HEK293 (cell line): ENCODE data around the gene ESPNL.

ENCODE experiments used
- FEZF1 ChIP-seq: fragments of 450-650 bp; formaldehyde crosslinking; IDR thresholded peaks from 2 replicates; pipeline ENCODE4 v1.5.1; 2016; ENCODE audit warnings: missing biosample characterization, missing genetic modification characterization
- GLIS1 ChIP-seq: fragments of 450-650 bp; formaldehyde crosslinking; IDR thresholded peaks from 2 replicates; pipeline ENCODE4 v1.5.1; 2016; ENCODE audit warnings: missing biosample characterization, missing genetic modification characterization
- HOXD13 ChIP-seq: sonication (generic); formaldehyde crosslinking; IDR thresholded peaks from 2 replicates; pipeline ENCODE4 v1.8.0; 2022; ENCODE audit warnings: missing genetic modification reagents, borderline replicate concordance
- IKZF3 ChIP-seq: fragments of 450-650 bp; IDR thresholded peaks from 2 replicates; pipeline ENCODE4 v1.5.0; 2018; ENCODE audit warnings: missing biosample characterization, mild to moderate bottlenecking, missing genetic modification characterization, moderate library complexity
- MYNN ChIP-seq: fragments of 450-650 bp; formaldehyde crosslinking; IDR thresholded peaks from 2 replicates; pipeline ENCODE4 v1.5.1; 2016; ENCODE audit warnings: missing biosample characterization, missing genetic modification characterization, borderline replicate concordance
- SP2 ChIP-seq: fragments of 450-650 bp; formaldehyde crosslinking; IDR thresholded peaks from 2 replicates; pipeline ENCODE4 v1.5.1; 2016; ENCODE audit warnings: missing biosample characterization, missing genetic modification characterization
- ZBTB20 ChIP-seq: fragments of 450-650 bp; formaldehyde crosslinking; IDR thresholded peaks from 2 replicates; pipeline ENCODE4 v1.5.1; 2016; ENCODE audit warnings: missing biosample characterization, missing genetic modification characterization
- ZNF174 ChIP-seq: fragments of 450-650 bp; formaldehyde crosslinking; IDR thresholded peaks from 2 replicates; pipeline ENCODE4 v1.5.0; 2017; ENCODE audit warnings: missing biosample characterization, mild to moderate bottlenecking, missing genetic modification characterization
- ZNF175 ChIP-seq: fragments of 450-650 bp; formaldehyde crosslinking; IDR thresholded peaks from 2 replicates; pipeline ENCODE4 v1.5.1; 2016; ENCODE audit warnings: missing biosample characterization, missing genetic modification characterization
- ZNF184 ChIP-seq: fragments of 450-650 bp; IDR thresholded peaks from 2 replicates; pipeline ENCODE4 v1.5.1; 2018; ENCODE audit warnings: missing biosample characterization, mild to moderate bottlenecking, missing genetic modification characterization
- ZNF214 ChIP-seq: fragments of 450-650 bp; formaldehyde crosslinking; IDR thresholded peaks from 2 replicates; pipeline ENCODE4 v1.5.1; 2017; ENCODE audit warnings: missing biosample characterization, mild to moderate bottlenecking, missing genetic modification characterization, borderline replicate concordance
- ZNF302 ChIP-seq: fragments of 450-650 bp; formaldehyde crosslinking; IDR thresholded peaks from 2 replicates; pipeline ENCODE4 v1.5.1; 2016; ENCODE audit warnings: missing biosample characterization, missing genetic modification characterization, low read depth
- ZNF311 ChIP-seq: fragments of 450-650 bp; formaldehyde crosslinking; IDR thresholded peaks from 2 replicates; pipeline ENCODE4 v1.5.1; 2017; ENCODE audit warnings: missing biosample characterization, missing genetic modification characterization, borderline replicate concordance
- ZNF423 ChIP-seq: fragments of 450-650 bp; formaldehyde crosslinking; IDR thresholded peaks from 2 replicates; pipeline ENCODE4 v1.5.1; 2016; ENCODE audit warnings: missing biosample characterization, missing genetic modification characterization
- ZNF501 ChIP-seq: fragments of 450-650 bp; formaldehyde crosslinking; IDR thresholded peaks from 2 replicates; pipeline ENCODE4 v1.5.1; 2016; ENCODE audit warnings: missing biosample characterization, missing genetic modification characterization
- ZNF558 ChIP-seq: fragments of 450-650 bp; formaldehyde crosslinking; IDR thresholded peaks from 2 replicates; pipeline ENCODE4 v1.5.1; 2016; ENCODE audit warnings: missing biosample characterization, missing genetic modification characterization
- ZNF623 ChIP-seq: fragments of 450-650 bp; formaldehyde crosslinking; IDR thresholded peaks from 2 replicates; pipeline ENCODE4 v1.5.1; 2016; ENCODE audit warnings: missing biosample characterization, missing genetic modification characterization
- TF ChIP-seq, protein P1 (sequence below): fragments of 450-650 bp; formaldehyde crosslinking; conservative IDR thresholded peaks from 2 replicates; pipeline ENCODE4 v1.5.1; 2016; ENCODE audit warnings: low read depth, missing biosample characterization, missing genetic modification characterization
- TF ChIP-seq, protein P2 (sequence below): fragments of 450-650 bp; formaldehyde crosslinking; IDR thresholded peaks from 2 replicates; pipeline ENCODE4 v1.5.1; 2016; ENCODE audit warnings: missing biosample characterization, missing genetic modification characterization, borderline replicate concordance
- TF ChIP-seq, protein P3 (sequence below): fragments of 450-650 bp; formaldehyde crosslinking; IDR thresholded peaks from 2 replicates; pipeline ENCODE4 v1.5.1; 2017; ENCODE audit warnings: missing biosample characterization, missing genetic modification characterization
- TF ChIP-seq, protein P4 (sequence below): fragments of 450-650 bp; formaldehyde crosslinking; IDR thresholded peaks from 2 replicates; pipeline ENCODE4 v1.5.1; 2016; ENCODE audit warnings: missing biosample characterization, missing genetic modification characterization
- TF ChIP-seq, protein P5 (sequence below): fragments of 450-650 bp; formaldehyde crosslinking; IDR thresholded peaks from 2 replicates; pipeline ENCODE4 v1.5.1; 2016; ENCODE audit warnings: missing biosample characterization, missing genetic modification characterization
- TF ChIP-seq, protein P6 (sequence below): fragments of 450-650 bp; formaldehyde crosslinking; optimal IDR thresholded peaks from 2 replicates; pipeline ENCODE3; 2016; ENCODE audit warnings: missing biosample characterization, mild to moderate bottlenecking, missing genetic modification characterization
- TF ChIP-seq, protein P7 (sequence below): fragments of 450-650 bp; formaldehyde crosslinking; IDR thresholded peaks from 2 replicates; pipeline ENCODE4 v1.5.0; 2017; ENCODE audit warnings: missing biosample characterization, missing genetic modification characterization, borderline replicate concordance

Gene ESPNL

DNA sequence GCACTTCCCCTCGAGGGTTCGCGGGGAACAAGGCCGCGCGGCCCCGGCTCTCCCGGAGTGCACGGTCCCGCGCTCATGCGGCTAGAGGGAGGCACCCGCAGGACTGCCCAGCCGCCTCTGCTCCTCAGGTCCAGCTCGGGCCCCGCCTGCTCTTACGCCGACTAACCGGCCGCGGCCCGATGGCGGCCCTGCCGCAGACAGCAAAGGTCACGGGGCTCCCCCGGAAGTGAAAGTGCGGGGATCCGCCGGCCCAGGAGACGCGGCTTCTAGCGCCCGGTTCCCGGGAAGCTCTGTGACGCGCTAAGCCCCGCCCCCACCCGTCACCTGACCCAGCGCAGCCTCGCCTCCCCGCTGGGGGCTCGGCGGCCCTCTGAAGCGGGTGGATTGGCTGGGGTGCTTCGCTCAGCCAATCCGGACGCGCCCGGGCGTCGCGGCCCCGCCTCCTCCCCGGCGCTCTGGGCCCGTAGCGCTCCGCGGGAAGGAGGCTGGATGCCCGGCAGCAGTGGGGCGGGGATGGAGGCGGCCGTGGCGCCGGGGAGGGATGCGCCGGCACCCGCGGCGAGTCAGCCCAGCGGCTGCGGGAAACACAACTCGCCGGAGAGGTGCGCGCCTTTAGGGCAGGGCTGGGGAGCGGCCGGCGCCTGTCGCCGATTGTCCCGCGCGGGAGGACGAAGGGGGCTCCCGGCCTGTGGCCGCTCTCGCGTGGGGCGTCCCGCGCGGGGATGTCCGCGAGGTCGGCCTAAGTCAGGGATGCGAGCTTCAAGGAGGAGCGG is 39.4 kb upstream of the ESPNL start, which contains the start of gene SCLY (continued):
- TF ChIP-seq, protein P1, sequence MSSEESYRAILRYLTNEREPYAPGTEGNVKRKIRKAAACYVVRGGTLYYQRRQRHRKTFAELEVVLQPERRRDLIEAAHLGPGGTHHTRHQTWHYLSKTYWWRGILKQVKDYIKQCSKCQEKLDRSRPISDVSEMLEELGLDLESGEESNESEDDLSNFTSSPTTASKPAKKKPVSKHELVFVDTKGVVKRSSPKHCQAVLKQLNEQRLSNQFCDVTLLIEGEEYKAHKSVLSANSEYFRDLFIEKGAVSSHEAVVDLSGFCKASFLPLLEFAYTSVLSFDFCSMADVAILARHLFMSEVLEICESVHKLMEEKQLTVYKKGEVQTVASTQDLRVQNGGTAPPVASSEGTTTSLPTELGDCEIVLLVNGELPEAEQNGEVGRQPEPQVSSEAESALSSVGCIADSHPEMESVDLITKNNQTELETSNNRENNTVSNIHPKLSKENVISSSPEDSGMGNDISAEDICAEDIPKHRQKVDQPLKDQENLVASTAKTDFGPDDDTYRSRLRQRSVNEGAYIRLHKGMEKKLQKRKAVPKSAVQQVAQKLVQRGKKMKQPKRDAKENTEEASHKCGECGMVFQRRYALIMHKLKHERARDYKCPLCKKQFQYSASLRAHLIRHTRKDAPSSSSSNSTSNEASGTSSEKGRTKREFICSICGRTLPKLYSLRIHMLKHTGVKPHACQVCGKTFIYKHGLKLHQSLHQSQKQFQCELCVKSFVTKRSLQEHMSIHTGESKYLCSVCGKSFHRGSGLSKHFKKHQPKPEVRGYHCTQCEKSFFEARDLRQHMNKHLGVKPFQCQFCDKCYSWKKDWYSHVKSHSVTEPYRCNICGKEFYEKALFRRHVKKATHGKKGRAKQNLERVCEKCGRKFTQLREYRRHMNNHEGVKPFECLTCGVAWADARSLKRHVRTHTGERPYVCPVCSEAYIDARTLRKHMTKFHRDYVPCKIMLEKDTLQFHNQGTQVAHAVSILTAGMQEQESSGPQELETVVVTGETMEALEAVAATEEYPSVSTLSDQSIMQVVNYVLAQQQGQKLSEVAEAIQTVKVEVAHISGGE (tag by site-specific recombination), result peak; percentile 91
- TF ChIP-seq ZNF174 (tag by site-specific recombination) (no peak), FEZF1 (tag by site-specific recombination) (no peak), ZNF558 (tag by site-specific recombination) (no peak), ZNF175 (tag by site-specific recombination) (no peak), ZNF214 (no peak), ZNF501 (tag by site-specific recombination) (no peak), ZNF311 (tag by site-specific recombination) (no peak), GLIS1 (peak; percentile 52), ZNF302 (tag by site-specific recombination) (no peak), HOXD13 (CRISPR knock-in tag) (no peak), SP2 (tag by site-specific recombination) (peak; percentile 92), ZNF184 (tag by site-specific recombination) (no peak), IKZF3 (tag by site-specific recombination) (0 out of 2 replicates have a peak, but pooled peaks have one; percentile 37), ZNF423 (no peak), MYNN (tag by site-specific recombination) (no peak; the same call in none of the 2 replicates), ZBTB20 (tag by site-specific recombination) (peak; percentile 99), ZNF623 (tag by site-specific recombination) (no peak)
- TF ChIP-seq, protein P2, sequence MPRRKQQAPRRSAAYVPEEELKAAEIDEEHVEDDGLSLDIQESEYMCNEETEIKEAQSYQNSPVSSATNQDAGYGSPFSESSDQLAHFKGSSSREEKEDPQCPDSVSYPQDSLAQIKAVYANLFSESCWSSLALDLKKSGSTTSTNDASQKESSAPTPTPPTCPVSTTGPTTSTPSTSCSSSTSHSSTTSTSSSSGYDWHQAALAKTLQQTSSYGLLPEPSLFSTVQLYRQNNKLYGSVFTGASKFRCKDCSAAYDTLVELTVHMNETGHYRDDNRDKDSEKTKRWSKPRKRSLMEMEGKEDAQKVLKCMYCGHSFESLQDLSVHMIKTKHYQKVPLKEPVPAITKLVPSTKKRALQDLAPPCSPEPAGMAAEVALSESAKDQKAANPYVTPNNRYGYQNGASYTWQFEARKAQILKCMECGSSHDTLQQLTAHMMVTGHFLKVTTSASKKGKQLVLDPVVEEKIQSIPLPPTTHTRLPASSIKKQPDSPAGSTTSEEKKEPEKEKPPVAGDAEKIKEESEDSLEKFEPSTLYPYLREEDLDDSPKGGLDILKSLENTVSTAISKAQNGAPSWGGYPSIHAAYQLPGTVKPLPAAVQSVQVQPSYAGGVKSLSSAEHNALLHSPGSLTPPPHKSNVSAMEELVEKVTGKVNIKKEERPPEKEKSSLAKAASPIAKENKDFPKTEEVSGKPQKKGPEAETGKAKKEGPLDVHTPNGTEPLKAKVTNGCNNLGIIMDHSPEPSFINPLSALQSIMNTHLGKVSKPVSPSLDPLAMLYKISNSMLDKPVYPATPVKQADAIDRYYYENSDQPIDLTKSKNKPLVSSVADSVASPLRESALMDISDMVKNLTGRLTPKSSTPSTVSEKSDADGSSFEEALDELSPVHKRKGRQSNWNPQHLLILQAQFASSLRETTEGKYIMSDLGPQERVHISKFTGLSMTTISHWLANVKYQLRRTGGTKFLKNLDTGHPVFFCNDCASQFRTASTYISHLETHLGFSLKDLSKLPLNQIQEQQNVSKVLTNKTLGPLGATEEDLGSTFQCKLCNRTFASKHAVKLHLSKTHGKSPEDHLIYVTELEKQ (tag by site-specific recombination), result no peak
- TF ChIP-seq, protein P3, sequence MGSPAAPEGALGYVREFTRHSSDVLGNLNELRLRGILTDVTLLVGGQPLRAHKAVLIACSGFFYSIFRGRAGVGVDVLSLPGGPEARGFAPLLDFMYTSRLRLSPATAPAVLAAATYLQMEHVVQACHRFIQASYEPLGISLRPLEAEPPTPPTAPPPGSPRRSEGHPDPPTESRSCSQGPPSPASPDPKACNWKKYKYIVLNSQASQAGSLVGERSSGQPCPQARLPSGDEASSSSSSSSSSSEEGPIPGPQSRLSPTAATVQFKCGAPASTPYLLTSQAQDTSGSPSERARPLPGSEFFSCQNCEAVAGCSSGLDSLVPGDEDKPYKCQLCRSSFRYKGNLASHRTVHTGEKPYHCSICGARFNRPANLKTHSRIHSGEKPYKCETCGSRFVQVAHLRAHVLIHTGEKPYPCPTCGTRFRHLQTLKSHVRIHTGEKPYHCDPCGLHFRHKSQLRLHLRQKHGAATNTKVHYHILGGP (tag by site-specific recombination), result no peak
- TF ChIP-seq, protein P4, sequence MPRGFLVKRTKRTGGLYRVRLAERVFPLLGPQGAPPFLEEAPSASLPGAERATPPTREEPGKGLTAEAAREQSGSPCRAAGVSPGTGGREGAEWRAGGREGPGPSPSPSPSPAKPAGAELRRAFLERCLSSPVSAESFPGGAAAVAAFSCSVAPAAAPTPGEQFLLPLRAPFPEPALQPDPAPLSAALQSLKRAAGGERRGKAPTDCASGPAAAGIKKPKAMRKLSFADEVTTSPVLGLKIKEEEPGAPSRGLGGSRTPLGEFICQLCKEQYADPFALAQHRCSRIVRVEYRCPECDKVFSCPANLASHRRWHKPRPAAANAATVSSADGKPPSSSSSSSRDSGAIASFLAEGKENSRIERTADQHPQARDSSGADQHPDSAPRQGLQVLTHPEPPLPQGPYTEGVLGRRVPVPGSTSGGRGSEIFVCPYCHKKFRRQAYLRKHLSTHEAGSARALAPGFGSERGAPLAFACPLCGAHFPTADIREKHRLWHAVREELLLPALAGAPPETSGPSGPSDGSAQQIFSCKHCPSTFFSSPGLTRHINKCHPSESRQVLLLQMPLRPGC (tag by site-specific recombination), result no peak
- TF ChIP-seq, protein P5, sequence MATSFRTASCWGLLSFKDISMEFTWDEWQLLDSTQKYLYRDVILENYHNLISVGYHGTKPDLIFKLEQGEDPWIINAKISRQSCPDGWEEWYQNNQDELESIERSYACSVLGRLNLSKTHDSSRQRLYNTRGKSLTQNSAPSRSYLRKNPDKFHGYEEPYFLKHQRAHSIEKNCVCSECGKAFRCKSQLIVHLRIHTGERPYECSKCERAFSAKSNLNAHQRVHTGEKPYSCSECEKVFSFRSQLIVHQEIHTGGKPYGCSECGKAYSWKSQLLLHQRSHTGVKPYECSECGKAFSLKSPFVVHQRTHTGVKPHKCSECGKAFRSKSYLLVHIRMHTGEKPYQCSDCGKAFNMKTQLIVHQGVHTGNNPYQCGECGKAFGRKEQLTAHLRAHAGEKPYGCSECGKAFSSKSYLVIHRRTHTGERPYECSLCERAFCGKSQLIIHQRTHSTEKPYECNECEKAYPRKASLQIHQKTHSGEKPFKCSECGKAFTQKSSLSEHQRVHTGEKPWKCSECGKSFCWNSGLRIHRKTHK, result no peak
- TF ChIP-seq, protein P6, sequence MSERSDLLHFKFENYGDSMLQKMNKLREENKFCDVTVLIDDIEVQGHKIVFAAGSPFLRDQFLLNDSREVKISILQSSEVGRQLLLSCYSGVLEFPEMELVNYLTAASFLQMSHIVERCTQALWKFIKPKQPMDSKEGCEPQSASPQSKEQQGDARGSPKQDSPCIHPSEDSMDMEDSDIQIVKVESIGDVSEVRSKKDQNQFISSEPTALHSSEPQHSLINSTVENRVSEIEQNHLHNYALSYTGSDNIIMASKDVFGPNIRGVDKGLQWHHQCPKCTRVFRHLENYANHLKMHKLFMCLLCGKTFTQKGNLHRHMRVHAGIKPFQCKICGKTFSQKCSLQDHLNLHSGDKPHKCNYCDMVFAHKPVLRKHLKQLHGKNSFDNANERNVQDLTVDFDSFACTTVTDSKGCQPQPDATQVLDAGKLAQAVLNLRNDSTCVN (tag by site-specific recombination), result peak; percentile 87
- TF ChIP-seq, protein P7, sequence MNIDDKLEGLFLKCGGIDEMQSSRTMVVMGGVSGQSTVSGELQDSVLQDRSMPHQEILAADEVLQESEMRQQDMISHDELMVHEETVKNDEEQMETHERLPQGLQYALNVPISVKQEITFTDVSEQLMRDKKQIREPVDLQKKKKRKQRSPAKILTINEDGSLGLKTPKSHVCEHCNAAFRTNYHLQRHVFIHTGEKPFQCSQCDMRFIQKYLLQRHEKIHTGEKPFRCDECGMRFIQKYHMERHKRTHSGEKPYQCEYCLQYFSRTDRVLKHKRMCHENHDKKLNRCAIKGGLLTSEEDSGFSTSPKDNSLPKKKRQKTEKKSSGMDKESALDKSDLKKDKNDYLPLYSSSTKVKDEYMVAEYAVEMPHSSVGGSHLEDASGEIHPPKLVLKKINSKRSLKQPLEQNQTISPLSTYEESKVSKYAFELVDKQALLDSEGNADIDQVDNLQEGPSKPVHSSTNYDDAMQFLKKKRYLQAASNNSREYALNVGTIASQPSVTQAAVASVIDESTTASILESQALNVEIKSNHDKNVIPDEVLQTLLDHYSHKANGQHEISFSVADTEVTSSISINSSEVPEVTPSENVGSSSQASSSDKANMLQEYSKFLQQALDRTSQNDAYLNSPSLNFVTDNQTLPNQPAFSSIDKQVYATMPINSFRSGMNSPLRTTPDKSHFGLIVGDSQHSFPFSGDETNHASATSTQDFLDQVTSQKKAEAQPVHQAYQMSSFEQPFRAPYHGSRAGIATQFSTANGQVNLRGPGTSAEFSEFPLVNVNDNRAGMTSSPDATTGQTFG, result no peak
